Stomach (tissue), 9 donors: ENCODE measurements around the gene TTC3. TPM values are rescaled to one million over a fixed set of nuclear protein-coding genes. Genes with fewer than 3 reads are reported as not detected.
A peak's percentile ranks its signal among the peaks of the same experiment; 100 is the strongest.

ENCODE experiments used
- DNase-seq, 2 donors: peaks; one replicate each; pipeline versions ENCODE4 v3.0.0 to v3.0.0-alpha.2; 2013 to 2019
- H3K27ac ChIP-seq, 5 donors: fragments of 200-600 bp in 4 of 5; sonication (generic) in 4 of 5; one replicate each; pipeline ENCODE4 v1.5.1; 2013 to 2019; ENCODE audit warnings: mild to moderate bottlenecking in 1 of 5, moderate library complexity in 1 of 5
- H3K27me3 ChIP-seq, 3 donors: fragments of 200-600 bp; sonication (generic); one replicate each; pipeline ENCODE4 v1.5.1; 2017 to 2019; ENCODE audit warnings: mixed run types in 1 of 3
- H3K36me3 ChIP-seq, 4 donors: fragments of 200-600 bp; sonication (generic); 1 replicate in 3 of 4; 2 replicates in 1 of 4; pipeline ENCODE4 v1.5.1; 2016 to 2019
- H3K4me1 ChIP-seq, 4 donors: fragments of 200-600 bp; sonication (generic); one replicate each; pipeline ENCODE4 v1.5.1; 2016 to 2019
- H3K4me3 ChIP-seq, 4 donors: fragments of 200-600 bp; sonication (generic) in 3 of 4; one replicate each; pipeline ENCODE4 v1.5.1; 2016 to 2019; ENCODE audit warnings: mild to moderate bottlenecking in 1 of 4
- H3K9me3 ChIP-seq, 4 donors: fragments of 200-600 bp; sonication (generic); one replicate each; pipeline ENCODE4 v1.5.1; 2016 to 2019
- CTCF ChIP-seq, 7 experiments: fragments of 450-650 bp in 4 of 7; fragments of 200-600 bp in 3 of 7; sonication (generic) in 3 of 7; IDR thresholded peaks; one replicate each; pipeline ENCODE4 v1.5.1; 2016 to 2019; ENCODE audit warnings: antibody characterized with exemption in 7 of 7, control low read depth in 2 of 7, mild to moderate bottlenecking in 1 of 7
- EP300 ChIP-seq: sonication (generic); formaldehyde crosslinking; IDR thresholded peaks from one replicate; pipeline ENCODE4 v1.6.1; 2017; ENCODE audit warnings: antibody characterized with exemption
- POLR2A ChIP-seq, 4 donors: fragments of 450-650 bp; IDR thresholded peaks; one replicate each; pipeline ENCODE4 v1.6.1; 2016; ENCODE audit warnings: antibody characterized with exemption in 4 of 4, control low read depth in 2 of 4, mild to moderate bottlenecking in 1 of 4, moderate library complexity in 1 of 4
- POLR2AphosphoS5 ChIP-seq, 3 donors: sonication (generic); formaldehyde crosslinking; IDR thresholded peaks; one replicate each; pipeline ENCODE4 v1.6.1; 2016; ENCODE audit warnings: antibody characterized with exemption in 3 of 3
- WGBS, 5 donors: extraction: QIAGEN DNeasy Blood & Tissue Kit in 3 of 5; methylation state at CpG; one replicate each; pipeline versions ENCODE4 v1.1.5 to v1.1.7; 2013 to 2018; 5-methylcytosine and 5-hydroxymethylcytosine counted together
- intact Hi-C: fragments of 100-400 bp; cut with DNase I; formaldehyde crosslinking; loops from one replicate; pipeline ENCODE4 v1.15.1; 2023; ENCODE audit warnings: low total_unique reads
- polyA plus RNA-seq, 3 donors: library from polyadenylated mRNA; stranded (reverse); fragments of 200-250 nt; gene quantifications; one replicate each; pipeline ENCODE4 v1.2.3, GENCODE V29; 2013
- total RNA-seq, 5 donors: library from RNA; depleted of rRNA; stranded (reverse); fragments of >200 nt; gene quantifications; one replicate each; pipeline versions ENCODE4 v1.1.0 to v1.2.3, GENCODE V29; 2014 to 2016
- donor health status: healthy with polysubstance abuse.
- donor health status: Bipolar disorder and iron deficiency.
- donor health status: healthy.

TTC3 gene
- total and polyA plus RNA-seq, 8 donors, result 17.5 to 538 (median 143) TPM

GRCh38 chr21:37117204-37117603 lies 44.1 kb downstream of the TTC3 start:
- TF ChIP-seq CTCF (IDR thresholded peaks at IDR 0.05) (no peak), EP300 (no peak), POLR2A (IDR thresholded peaks at IDR 0.05) (no peak), POLR2AphosphoS5 (IDR thresholded peaks at IDR 0.05) (no peak)
- Histone ChIP-seq H3K9me3 (no peaks in the 10 kb centered on the region), H3K4me1 (peaks cover 0 to 38% (median 18%) of the 10 kb centered on the region in 4 donors), H3K27me3 (no peaks in the 10 kb centered on the region), H3K36me3 (peaks cover 0 to 6% (median 0%) of the 10 kb centered on the region in 4 donors), H3K4me3 (no peak overlapping the region), H3K27ac (no peak overlapping the region)
- intact Hi-C loops, result no loop called here
- peak in 1 of 2 donors; percentile 8 for DNase-seq

- no peaks in the 10 kb centered on the region for H3K9me3 ChIP-seq
- H3K36me3 ChIP-seq, result peaks cover 0 to 11% (median 6%) of the 10 kb centered on the region in 4 donors
- no peak for DNase-seq
- peaks cover 0 to 38% (median 18%) of the 10 kb centered on the region in 4 donors for H3K4me1 ChIP-seq
- no peak overlapping the region for H3K27ac ChIP-seq
- H3K27me3 ChIP-seq, result no peaks in the 10 kb centered on the region
- TF ChIP-seq CTCF (IDR thresholded peaks at IDR 0.05) (no peak), POLR2AphosphoS5 (IDR thresholded peaks at IDR 0.05) (no peak), POLR2A (IDR thresholded peaks at IDR 0.05) (no peak), EP300 (no peak)
- intact Hi-C loops, result no loop called here
- no peak overlapping the region for H3K4me3 ChIP-seq
- WGBS, 5 donors, result 0 to 96% (median 48%) methylated on average over 1 of the region's 1 CpG
Observed at GRCh38 chr21:37118187-37118826, 45.3 kb downstream of the TTC3 start.

GRCh38 chr21:37119421-37120218 lies 46.6 kb downstream of the TTC3 start:
- Histone ChIP-seq H3K36me3 (peaks cover 2 to 23% (median 15%) of the 10 kb centered on the region in 4 donors), H3K27me3 (no peaks in the 10 kb centered on the region), H3K4me3 (no peak overlapping the region), H3K9me3 (no peaks in the 10 kb centered on the region), H3K27ac (peak overlapping the region in 2 of 5 donors; percentile 3 to 14), H3K4me1 (peaks cover 0 to 38% (median 18%) of the 10 kb centered on the region in 4 donors)
- DNase-seq, result peak in 1 of 2 donors; percentile 6
- intact Hi-C loops, result no loop called here
- 37 to 74% (median 54%) methylated on average over 6 of the region's 6 CpGs for WGBS, 5 donors
- TF ChIP-seq POLR2AphosphoS5 (IDR thresholded peaks at IDR 0.05) (no peak), CTCF (IDR thresholded peaks at IDR 0.05) (no peak), EP300 (no peak), POLR2A (IDR thresholded peaks at IDR 0.05) (no peak)

GRCh38 chr21:37128076-37128475 lies 55.0 kb downstream of the TTC3 start:
- intact Hi-C loops, result no loop called here
- no peak for TF ChIP-seq CTCF (IDR thresholded peaks at IDR 0.05)
- no peak for TF ChIP-seq EP300
- TF ChIP-seq POLR2A (IDR thresholded peaks at IDR 0.05), result no peak
- no peak for TF ChIP-seq POLR2AphosphoS5 (IDR thresholded peaks at IDR 0.05)
- H3K9me3 ChIP-seq, result no peaks in the 10 kb centered on the region
- DNase-seq, result no peak
- no peaks in the 10 kb centered on the region for H3K27me3 ChIP-seq
- no peak overlapping the region for H3K27ac ChIP-seq
- H3K4me1 ChIP-seq, result no peaks in the 10 kb centered on the region
- peaks cover 22 to 96% (median 90%) of the 10 kb centered on the region in 4 donors for H3K36me3 ChIP-seq
- H3K4me3 ChIP-seq, result no peak overlapping the region
